HG03354 (cell line): ENCODE data around the gene NTMT2.
"Not testable (repeated sequence)": the region's sequence is repeated elsewhere in the genome, so short reads cannot be mapped to it uniquely, and the experiment has no call there.

Experiments
- ATAC-seq: cut with Tn5 transposase; IDR thresholded peaks from one replicate; pipeline ENCODE4 v1.9.1; 2021; ENCODE audit warnings: mild to moderate bottlenecking; ENCODE audit not compliant: unreplicated experiment, poor library complexity, severe bottlenecking

The NTMT2 gene

DNA sequence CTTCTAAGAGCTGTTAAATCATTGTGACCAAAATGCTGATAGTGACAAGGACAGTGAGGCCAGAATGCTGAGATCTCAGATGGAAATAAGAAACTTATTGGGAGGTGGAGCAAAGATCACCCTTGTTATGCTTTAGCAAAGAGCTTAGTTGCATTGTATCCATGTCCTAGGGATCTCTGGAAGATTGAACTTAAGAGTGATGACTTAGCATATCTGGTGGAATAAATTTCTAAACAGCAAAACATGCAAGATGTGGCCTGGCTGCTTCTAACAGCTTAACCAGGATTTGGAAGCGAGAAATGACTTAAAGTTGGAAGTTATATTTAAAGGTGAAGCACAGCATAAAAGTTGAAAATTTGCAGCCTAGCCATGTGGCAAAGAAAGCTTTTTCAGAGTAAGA lies 7.7 kb downstream of the NTMT2 start:
- ATAC-seq, result no peak

GRCh38 chr1:170155055-170155454 lies 9.3 kb downstream of the NTMT2 start:
- no peak for ATAC-seq

GRCh38 chr1:170156594-170156993 lies 10.8 kb downstream of the NTMT2 start:
- no peak for ATAC-seq

GRCh38 chr1:170157820-170158219 lies 12.1 kb downstream of the NTMT2 start:
- no peak for ATAC-seq

DNA sequence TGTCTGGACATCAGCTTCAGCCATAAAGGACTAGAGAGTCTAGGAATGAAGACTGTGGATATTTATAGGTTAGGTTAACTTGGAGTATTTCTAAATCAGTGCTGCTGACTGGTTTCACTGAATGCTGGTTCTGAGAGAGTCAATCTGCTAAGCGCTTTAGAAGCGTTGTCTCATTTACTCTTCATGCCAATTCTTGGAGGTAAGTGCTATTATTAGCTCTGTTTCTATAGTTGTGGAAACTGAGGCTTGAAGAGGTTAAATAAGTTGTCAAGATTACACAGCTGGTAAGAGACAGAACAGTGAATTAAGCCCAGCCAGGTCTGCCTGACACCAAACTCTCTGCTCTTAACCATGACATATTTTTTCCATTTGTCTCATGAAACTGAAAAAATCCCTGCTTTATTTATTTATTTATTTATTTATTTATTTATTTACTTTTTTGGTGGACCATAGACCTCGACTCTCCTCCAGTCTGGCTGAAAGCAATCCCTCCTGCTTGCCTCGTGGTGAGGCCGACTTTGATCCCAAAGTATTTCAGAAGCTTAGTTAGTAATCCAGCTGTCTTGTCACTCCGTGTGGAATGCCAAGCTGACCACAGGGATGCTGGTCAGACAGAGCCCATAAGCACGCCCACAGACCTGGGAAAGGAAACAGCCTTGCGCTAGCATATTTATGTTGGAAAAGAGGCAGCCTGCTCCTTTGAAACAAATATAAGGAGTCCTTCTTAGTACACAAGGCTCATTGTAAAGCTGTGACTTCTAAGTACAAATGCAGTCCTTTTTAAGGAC lies 16.9 kb downstream of the NTMT2 start:
- ATAC-seq, result no peak

DNA sequence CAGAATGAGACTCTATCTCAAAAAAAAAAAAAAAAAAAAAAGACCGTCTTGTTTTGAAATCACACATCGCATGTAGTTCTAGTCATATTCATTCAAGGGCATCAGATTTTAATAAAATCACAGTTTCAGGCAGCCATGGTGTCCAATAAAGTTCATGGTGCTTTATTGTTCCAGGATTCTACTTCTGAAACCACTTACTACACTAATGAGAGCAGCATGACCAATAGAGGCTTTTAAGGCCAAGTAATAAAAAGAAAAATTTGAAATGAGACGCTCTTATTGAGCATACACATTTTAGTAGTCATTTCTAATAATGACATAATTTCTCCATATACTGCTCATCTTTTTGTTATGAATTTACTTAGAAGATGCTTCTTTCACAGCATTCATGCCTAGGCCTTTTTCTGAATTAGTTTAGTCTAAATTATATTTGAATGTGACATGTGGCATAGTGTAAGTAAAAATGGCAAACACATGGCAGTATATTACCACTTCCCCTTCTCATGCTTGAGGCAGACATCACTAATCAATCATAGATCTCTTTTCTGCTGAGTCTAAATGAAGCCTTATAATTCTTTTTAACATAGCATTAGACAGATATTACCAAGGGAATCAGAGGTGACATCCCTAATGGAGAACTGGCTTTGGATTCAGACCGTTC lies 18.5 kb downstream of the NTMT2 start:
- no peak for ATAC-seq

- ATAC-seq, result no peak
Measured at GRCh38 chr1:170166518-170167180, 20.9 kb downstream of the NTMT2 start.

DNA sequence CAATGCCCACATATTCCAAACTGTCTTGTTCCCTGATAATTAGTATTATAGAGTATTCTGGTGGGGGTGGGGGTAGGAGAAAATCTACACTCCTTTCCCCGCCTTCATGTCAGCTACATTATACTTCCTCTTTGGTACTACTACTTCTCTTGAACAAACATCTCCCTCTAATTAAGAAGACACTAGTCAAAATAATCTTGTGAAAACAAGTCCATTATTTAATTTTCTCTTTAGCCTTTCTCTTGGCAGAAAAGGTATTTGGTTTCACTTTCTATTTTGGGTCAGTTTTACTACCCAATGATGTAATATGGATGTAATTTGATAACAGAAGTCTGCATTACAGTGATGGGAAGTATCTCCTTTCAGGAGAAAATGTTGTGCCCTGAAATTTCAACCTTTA lies 22.5 kb downstream of the NTMT2 start:
- no peak for ATAC-seq

DNA sequence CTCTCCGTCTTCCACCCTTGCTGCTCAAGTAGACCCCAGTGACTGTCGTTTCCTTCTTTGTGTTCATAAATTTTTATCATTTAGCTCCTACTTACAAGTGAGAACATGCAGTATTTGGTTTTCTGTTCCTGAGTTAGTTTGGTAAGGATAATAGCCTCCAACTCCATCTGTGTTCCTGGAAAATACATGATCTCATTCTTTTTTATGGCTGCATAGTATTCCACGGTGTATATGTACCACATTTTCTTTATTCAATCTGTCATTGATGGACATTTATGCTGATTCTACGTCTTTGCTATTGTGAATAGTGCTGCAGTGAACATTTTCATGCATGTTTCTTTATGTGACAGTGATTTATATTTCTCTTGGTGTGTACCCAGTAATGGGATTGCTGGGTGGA lies 24.8 kb downstream of the NTMT2 start:
- ATAC-seq, result not testable (repeated sequence)

- no peak for ATAC-seq
Measured at GRCh38 chr1:170174395-170174794, 28.6 kb downstream of the NTMT2 start.

- ATAC-seq, result no peak
Measured at GRCh38 chr1:170175041-170175440, 29.3 kb downstream of the NTMT2 start.

DNA sequence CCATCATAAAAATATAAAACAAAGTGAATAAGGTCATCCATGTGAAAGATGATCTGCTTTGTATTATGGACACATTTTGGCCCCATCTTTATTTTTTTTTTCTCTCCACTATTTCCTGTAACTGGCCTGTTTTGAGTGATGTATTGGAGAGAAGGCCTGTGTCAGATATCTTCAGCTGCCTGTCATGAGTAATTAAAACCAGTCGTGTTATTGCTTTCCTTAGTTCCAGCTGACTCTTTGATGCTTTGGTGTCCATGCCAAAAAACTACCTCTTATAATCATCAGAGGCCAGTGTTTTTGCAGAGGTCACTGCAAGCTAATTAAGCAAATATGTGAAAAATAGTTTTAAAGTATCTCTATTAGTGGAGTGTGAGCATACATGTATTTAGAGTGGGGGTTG lies 29.7 kb downstream of the NTMT2 start:
- ATAC-seq, result no peak

DNA sequence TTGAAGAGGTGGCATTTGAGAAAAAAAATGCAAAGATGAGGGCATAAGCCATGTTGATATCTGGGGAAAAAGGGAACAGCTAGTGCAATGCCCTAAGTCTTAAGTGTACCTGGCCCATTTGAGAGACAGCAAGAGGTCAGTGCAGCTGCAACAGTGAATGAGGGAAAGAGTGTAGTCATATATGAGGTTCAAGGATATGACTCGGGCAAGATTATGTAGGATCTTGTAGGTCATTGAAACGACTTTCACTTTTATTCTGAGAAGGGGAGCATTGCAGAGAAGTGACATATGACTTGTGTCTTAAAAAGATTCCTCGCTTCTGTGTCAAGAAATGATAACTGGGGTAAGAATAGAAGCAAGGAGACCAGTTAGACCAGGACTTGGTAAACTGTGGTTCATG lies 31.0 kb downstream of the NTMT2 start:
- ATAC-seq, result no peak

- no peak for ATAC-seq
Measured at GRCh38 chr1:170182442-170182841, 36.7 kb downstream of the NTMT2 start.

GRCh38 chr1:170192546-170192945 lies 46.8 kb downstream of the NTMT2 start:
- no peak for ATAC-seq

- ATAC-seq, result no peak
Measured at GRCh38 chr1:170194451-170194850, 48.7 kb downstream of the NTMT2 start.

DNA sequence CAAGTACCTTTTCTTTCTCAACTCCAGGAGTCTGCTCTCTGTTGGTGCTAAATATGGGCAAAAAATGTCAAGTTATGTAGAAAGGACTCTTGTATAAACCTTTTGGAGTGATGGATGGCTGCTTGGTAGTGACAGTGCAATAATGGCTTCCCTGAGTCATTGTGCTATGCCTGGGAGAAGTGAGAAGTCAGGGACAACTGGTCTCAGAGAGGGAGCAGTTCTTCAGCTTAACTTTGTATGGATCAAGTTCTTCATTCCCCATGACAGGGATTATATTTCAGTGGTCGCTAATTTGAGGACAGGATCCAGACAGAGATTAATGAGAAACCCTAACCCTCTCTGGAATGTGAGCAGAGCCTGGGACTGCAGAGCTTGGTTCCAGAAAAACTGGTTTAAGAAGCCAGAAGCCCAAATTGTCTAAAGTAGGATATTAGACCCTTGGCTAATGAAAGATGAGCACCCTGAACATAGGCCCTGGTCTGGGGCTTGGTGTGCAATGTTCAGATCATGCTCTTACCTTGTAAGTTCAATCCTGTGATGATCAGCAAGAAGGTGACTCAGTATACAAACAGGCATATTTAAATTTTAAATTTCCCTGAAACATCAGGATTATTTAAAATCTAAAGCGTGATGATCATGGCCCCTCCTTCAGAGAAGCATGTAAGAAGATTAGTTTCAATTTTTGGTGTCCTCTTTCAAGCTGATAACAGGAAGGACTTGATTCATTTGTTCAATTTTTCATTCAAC lies 50.9 kb downstream of the NTMT2 start:
- ATAC-seq, result no peak

GRCh38 chr1:170198090-170198489 lies 52.3 kb downstream of the NTMT2 start:
- ATAC-seq, result no peak

- no peak for ATAC-seq
Measured at GRCh38 chr1:170198584-170198983, 52.8 kb downstream of the NTMT2 start.

- no peak for ATAC-seq
Measured at GRCh38 chr1:170200161-170200560, 54.4 kb downstream of the NTMT2 start.
